ENCODE data around the gene ADAM8. TPM values are rescaled to one million over a fixed set of nuclear protein-coding genes. Genes with fewer than 3 reads are reported as not detected.

Gene ADAM8
- polyA plus RNA-seq, 1 of the 3 experiments (the other 2 are of a cell fraction), result 1.7 TPM

DNA sequence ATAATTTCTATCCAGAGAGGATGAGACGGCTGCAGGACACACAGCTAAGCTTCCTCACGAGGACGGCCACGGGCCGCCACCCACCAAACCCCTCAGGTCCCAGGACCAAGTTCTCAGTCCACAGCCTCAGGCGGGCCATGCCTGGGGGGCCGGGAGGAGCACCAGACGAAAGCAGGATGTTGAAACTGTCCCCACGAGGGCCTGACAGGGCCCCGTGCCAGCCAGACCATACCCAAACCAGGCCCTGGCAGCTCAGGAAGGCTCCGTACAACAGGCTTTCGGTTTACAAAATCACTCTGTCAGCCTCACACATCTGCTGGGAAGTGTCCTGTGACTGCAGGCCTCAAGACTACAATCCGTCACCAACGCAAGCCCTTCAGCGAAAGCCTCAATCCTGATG is 17.5 kb upstream of the ADAM8 start (continued):
- TF ChIP-seq, protein P1, sequence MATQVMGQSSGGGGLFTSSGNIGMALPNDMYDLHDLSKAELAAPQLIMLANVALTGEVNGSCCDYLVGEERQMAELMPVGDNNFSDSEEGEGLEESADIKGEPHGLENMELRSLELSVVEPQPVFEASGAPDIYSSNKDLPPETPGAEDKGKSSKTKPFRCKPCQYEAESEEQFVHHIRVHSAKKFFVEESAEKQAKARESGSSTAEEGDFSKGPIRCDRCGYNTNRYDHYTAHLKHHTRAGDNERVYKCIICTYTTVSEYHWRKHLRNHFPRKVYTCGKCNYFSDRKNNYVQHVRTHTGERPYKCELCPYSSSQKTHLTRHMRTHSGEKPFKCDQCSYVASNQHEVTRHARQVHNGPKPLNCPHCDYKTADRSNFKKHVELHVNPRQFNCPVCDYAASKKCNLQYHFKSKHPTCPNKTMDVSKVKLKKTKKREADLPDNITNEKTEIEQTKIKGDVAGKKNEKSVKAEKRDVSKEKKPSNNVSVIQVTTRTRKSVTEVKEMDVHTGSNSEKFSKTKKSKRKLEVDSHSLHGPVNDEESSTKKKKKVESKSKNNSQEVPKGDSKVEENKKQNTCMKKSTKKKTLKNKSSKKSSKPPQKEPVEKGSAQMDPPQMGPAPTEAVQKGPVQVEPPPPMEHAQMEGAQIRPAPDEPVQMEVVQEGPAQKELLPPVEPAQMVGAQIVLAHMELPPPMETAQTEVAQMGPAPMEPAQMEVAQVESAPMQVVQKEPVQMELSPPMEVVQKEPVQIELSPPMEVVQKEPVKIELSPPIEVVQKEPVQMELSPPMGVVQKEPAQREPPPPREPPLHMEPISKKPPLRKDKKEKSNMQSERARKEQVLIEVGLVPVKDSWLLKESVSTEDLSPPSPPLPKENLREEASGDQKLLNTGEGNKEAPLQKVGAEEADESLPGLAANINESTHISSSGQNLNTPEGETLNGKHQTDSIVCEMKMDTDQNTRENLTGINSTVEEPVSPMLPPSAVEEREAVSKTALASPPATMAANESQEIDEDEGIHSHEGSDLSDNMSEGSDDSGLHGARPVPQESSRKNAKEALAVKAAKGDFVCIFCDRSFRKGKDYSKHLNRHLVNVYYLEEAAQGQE (IDR thresholded peaks at IDR 0.05; ENCODE audit: low read depth, low read length), result no peak

DNA sequence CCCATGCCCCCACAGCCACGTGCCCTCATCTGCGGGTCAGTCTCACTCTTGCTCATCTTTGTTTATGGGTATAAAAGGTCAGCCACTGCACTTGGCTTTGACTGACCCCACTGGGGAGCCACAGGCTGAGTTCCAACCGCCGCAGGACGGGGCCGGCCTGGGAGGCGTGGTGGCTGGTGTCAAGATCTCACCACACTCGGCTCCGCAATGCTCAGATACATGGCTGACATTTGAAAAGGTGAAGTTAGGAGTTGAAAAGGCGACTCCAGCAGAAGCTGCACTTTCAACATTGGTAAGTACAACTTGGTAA is 17.1 kb upstream of the ADAM8 start:
- H3K4me1 ChIP-seq (ENCODE audit: control insufficient read depth in 1 of 2, insufficient read depth in 2 of 2, low read depth in 1 of 2, low read length in 1 of 2), result peaks cover 0 to 14% of the 10 kb centered on the region in 2 experiments; a peak in 2 of 4 replicates
- 97% methylated on average over 10 of the region's 10 CpGs for whole genome bisulfite sequencing (ENCODE audit: low lambda C conversion rate)
- TF ChIP-seq SMC3 (IDR thresholded peaks at IDR 0.05; ENCODE audit: low read depth, low read length) (no peak), SIN3A (IDR thresholded peaks at IDR 0.05; ENCODE audit: borderline replicate concordance, low read depth, low read length) (no peak), GABPA (IDR thresholded peaks at IDR 0.05; ENCODE audit: low read depth) (no peak), JUND (IDR thresholded peaks at IDR 0.05) (no peak), RCOR1 (IDR thresholded peaks at IDR 0.05; ENCODE audit: low read length) (no peak), NFIC (IDR thresholded peaks at IDR 0.05; ENCODE audit: borderline replicate concordance) (no peak), FOXJ3 (CRISPR knock-in tag; IDR thresholded peaks at IDR 0.05) (no peak), RFX5 (IDR thresholded peaks at IDR 0.05; ENCODE audit: low read length) (no peak), TCF12 (IDR thresholded peaks at IDR 0.05) (no peak), FOSL2 (IDR thresholded peaks at IDR 0.05; ENCODE audit: borderline replicate concordance, low read depth) (no peak), TEAD4 (IDR thresholded peaks at IDR 0.05; ENCODE audit: borderline replicate concordance, insufficient read depth) (no peak)
- TF ChIP-seq, protein P2, sequence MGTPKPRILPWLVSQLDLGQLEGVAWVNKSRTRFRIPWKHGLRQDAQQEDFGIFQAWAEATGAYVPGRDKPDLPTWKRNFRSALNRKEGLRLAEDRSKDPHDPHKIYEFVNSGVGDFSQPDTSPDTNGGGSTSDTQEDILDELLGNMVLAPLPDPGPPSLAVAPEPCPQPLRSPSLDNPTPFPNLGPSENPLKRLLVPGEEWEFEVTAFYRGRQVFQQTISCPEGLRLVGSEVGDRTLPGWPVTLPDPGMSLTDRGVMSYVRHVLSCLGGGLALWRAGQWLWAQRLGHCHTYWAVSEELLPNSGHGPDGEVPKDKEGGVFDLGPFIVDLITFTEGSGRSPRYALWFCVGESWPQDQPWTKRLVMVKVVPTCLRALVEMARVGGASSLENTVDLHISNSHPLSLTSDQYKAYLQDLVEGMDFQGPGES (IDR thresholded peaks at IDR 0.05; ENCODE audit: low read depth, low read length), result no peak
- TF ChIP-seq, protein P1 (IDR thresholded peaks at IDR 0.05; ENCODE audit: low read depth, low read length), result no peak
- TF ChIP-seq, protein P3, sequence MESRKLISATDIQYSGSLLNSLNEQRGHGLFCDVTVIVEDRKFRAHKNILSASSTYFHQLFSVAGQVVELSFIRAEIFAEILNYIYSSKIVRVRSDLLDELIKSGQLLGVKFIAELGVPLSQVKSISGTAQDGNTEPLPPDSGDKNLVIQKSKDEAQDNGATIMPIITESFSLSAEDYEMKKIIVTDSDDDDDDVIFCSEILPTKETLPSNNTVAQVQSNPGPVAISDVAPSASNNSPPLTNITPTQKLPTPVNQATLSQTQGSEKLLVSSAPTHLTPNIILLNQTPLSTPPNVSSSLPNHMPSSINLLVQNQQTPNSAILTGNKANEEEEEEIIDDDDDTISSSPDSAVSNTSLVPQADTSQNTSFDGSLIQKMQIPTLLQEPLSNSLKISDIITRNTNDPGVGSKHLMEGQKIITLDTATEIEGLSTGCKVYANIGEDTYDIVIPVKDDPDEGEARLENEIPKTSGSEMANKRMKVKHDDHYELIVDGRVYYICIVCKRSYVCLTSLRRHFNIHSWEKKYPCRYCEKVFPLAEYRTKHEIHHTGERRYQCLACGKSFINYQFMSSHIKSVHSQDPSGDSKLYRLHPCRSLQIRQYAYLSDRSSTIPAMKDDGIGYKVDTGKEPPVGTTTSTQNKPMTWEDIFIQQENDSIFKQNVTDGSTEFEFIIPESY (IDR thresholded peaks at IDR 0.05; ENCODE audit: borderline replicate concordance, low read depth), result no peak
- TF ChIP-seq, protein P4, sequence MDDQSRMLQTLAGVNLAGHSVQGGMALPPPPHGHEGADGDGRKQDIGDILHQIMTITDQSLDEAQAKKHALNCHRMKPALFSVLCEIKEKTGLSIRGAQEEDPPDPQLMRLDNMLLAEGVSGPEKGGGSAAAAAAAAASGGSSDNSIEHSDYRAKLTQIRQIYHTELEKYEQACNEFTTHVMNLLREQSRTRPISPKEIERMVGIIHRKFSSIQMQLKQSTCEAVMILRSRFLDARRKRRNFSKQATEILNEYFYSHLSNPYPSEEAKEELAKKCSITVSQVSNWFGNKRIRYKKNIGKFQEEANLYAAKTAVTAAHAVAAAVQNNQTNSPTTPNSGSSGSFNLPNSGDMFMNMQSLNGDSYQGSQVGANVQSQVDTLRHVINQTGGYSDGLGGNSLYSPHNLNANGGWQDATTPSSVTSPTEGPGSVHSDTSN (IDR thresholded peaks at IDR 0.05), result no peak
- H2AFZ ChIP-seq (ENCODE audit: low read depth), result no peak overlapping the region
- H3K4me3 ChIP-seq (ENCODE audit: low read depth in 2 of 2, low read length in 1 of 2), result no peak overlapping the region
- ChIA-PET CTCF (interaction anchor here (1.2 kb wide), 1 partner anchor 14 kb away, joined by 5 read pairs; no protein-coding TSS in a partner anchor), POLR2A (no interaction called here)
- H3K4me2 ChIP-seq, result peak overlapping the region; percentile 68; the same call in 1 of the 2 replicates
- peak overlapping the region in 1 of 2 experiments; percentile 49; a peak in 1 of 4 replicates for H3K27ac ChIP-seq (ENCODE audit: low read depth in 2 of 2, low read length in 1 of 2)
- no peaks in the 10 kb centered on the region for H4K20me1 ChIP-seq (ENCODE audit: insufficient read depth)
- DNase-seq, result no peak
- no peaks in the 10 kb centered on the region for H3K27me3 ChIP-seq (ENCODE audit: insufficient read depth)
- peaks cover 8% of the 10 kb centered on the region for H3F3A ChIP-seq (replicated peaks; ENCODE audit: insufficient read depth)
- H3K9me3 ChIP-seq, result no peaks in the 10 kb centered on the region
- no peaks in the 10 kb centered on the region for H3K79me2 ChIP-seq (ENCODE audit: insufficient read depth)
- H3K9me2 ChIP-seq, result no peaks in the 10 kb centered on the region
- no peak overlapping the region for H3K9ac ChIP-seq
- H3K36me3 ChIP-seq (replicated peaks in 1 of 2; ENCODE audit: control insufficient read depth in 1 of 2, insufficient read depth in 2 of 2, low read length in 1 of 2), result peaks cover 12 to 66% of the 10 kb centered on the region in 2 experiments
